ENCODE measurements around the gene OASL. TPM values are rescaled to one million over a fixed set of nuclear protein-coding genes. Genes with fewer than 3 reads are reported as not detected.

Gene OASL
- total RNA-seq, 4 donors from 2014 or later = 0.11 to 0.36 (median 0.19) TPM

DNA sequence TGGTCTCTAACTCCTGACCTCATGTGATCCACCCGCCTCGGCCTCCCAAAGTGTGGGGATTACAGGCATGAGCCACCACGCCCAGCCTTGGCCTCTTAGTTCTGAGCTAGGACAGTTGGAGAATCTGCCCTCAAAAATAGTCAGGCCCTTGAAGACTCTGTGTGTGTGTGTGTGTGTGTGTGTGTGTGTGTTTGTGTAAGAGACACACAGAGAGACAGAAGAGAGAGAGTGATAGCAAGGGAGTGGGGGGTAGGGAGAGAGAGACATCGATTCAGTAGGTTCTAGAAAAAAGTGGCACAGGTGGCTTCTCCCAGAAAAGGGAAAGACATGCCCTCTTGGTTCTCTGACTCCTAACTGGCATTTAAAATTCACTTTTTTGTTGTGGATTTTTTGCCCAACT lies 55.3 kb downstream of the OASL start:
- Histone ChIP-seq H3K36me3 (no peaks in the 10 kb centered on the region), H3K27ac (no peak overlapping the region), H3K27me3 (no peaks in the 10 kb centered on the region), H3K4me3 (no peak overlapping the region), H3K9me3 (no peaks in the 10 kb centered on the region), H3K4me1 (no peaks in the 10 kb centered on the region)
- TF ChIP-seq CTCF (IDR thresholded peaks at IDR 0.05 in 4 of 5, conservative IDR thresholded peaks at IDR 0.05 in 1 of 5) (no peak), POLR2A (IDR thresholded peaks at IDR 0.05) (no peak)
- ATAC-seq = no peak
- DNase-seq = no peak
- in situ Hi-C loops (cut with MboI; ENCODE audit: low sequenced_read_pairs in 4 of 4) = no loop called here
- intact Hi-C loops (cut with DNase I; ENCODE audit: low total_unique reads) = no loop called here

DNA sequence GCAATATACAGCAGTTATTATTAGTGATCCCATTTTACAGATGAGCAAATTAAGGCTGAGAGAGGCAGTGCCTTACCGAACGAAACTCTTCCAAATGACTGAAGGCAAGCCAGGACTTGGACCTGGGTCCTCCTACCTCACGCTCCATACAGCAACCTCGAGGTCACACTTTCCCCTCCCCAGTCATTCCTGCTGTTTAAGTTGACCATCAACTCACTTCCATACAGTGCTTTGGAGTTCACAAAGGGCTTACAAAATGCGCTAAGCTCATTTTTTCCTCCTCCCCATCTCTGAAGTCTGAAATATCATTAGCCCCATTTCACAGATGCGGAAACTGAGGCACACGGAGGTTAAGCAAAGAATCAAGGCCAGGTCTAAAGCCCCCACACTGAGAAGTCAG lies 56.4 kb downstream of the OASL start:
- no peaks in the 10 kb centered on the region for H3K9me3 ChIP-seq
- no peak for DNase-seq
- H3K36me3 ChIP-seq = no peaks in the 10 kb centered on the region
- ATAC-seq = no peak
- H3K27ac ChIP-seq = no peak overlapping the region
- intact Hi-C loops (cut with DNase I; ENCODE audit: low total_unique reads) = no loop called here
- H3K4me1 ChIP-seq = no peaks in the 10 kb centered on the region
- TF ChIP-seq POLR2A (IDR thresholded peaks at IDR 0.05) (no peak), CTCF (IDR thresholded peaks at IDR 0.05 in 4 of 5, conservative IDR thresholded peaks at IDR 0.05 in 1 of 5) (no peak)
- no peaks in the 10 kb centered on the region for H3K27me3 ChIP-seq
- H3K4me3 ChIP-seq = no peak overlapping the region
- in situ Hi-C loops (cut with MboI; ENCODE audit: low sequenced_read_pairs in 4 of 4) = no loop called here

DNA sequence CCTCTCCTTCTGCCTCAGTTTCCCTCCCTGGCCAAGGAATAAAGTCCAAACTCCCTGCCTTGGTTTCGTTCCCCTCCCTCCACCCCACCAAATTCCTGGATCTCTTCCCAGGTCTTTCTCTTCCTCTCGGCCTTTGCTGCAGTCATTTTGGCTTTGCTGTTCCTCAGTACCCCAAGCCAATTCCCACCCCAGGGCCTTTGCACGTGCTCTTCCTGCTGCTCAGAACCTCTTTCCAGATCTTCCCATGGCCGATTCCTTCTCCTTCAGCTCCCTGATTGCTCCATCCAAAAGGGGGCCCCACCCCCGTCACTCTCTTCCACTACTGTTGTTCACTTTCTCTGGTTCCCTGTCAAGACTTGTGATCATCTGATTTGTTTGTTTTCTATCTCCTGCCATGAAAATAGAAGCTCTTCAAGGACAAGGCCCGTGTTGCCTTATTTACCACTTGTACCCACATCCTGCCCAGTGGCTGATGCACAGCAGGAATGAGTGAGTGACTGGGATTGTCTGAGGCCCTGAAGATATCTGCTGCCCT lies 57.6 kb downstream of the OASL start:
- H3K36me3 ChIP-seq = no peaks in the 10 kb centered on the region
- H3K27me3 ChIP-seq = no peaks in the 10 kb centered on the region
- no peaks in the 10 kb centered on the region for H3K4me1 ChIP-seq
- in situ Hi-C loops (cut with MboI; ENCODE audit: low sequenced_read_pairs in 4 of 4) = no loop called here
- DNase-seq (no peak), ATAC-seq (no peak)
- no peak for TF ChIP-seq CTCF (IDR thresholded peaks at IDR 0.05 in 4 of 5, conservative IDR thresholded peaks at IDR 0.05 in 1 of 5)
- TF ChIP-seq POLR2A (IDR thresholded peaks at IDR 0.05) = no peak
- intact Hi-C loops (cut with DNase I; ENCODE audit: low total_unique reads) = no loop called here
- H3K9me3 ChIP-seq = no peaks in the 10 kb centered on the region
- no peak overlapping the region for H3K4me3 ChIP-seq
- H3K27ac ChIP-seq = no peak overlapping the region

DNA sequence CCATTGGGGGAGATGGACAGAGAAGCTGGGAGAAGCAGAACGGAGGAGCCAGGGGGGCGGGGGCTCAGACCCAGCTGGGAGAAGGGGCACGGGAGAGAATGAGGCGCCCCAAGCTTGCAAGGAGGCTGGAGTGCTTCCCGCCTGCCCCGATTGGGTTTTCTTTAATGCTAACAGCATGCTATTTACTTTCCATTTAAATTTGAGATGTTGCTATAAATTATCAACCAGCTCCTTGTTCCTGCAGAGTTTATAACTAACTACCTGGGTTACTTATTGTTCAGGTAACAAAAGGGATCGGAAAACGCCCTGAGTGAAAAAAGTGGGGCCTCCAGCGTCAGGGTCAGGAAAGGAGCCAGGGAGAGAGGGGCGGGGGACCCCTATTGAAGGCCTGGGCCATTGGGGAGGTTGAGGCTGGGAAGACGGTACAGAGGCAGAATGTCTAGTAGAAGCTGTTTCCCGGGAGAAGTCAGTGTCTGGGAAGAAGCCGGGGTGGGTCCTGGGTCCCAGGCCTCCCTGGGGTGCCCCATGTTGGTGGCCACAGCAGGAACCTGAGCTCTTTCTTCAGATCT lies 58.2 kb downstream of the OASL start:
- Histone ChIP-seq H3K4me3 (no peak overlapping the region), H3K9me3 (no peaks in the 10 kb centered on the region), H3K27ac (no peak overlapping the region), H3K27me3 (no peaks in the 10 kb centered on the region), H3K36me3 (no peaks in the 10 kb centered on the region), H3K4me1 (no peaks in the 10 kb centered on the region)
- TF ChIP-seq POLR2A (IDR thresholded peaks at IDR 0.05) = no peak
- no peak for TF ChIP-seq CTCF (IDR thresholded peaks at IDR 0.05 in 4 of 5, conservative IDR thresholded peaks at IDR 0.05 in 1 of 5)
- in situ Hi-C loops (cut with MboI; ENCODE audit: low sequenced_read_pairs in 4 of 4) (no loop called here), intact Hi-C loops (cut with DNase I; ENCODE audit: low total_unique reads) (no loop called here)
- ATAC-seq (no peak), DNase-seq (no peak)
